ENCODE measurements around the gene SF3B2.
"Not testable (repeated sequence)": the region's sequence is repeated elsewhere in the genome, so short reads cannot be mapped to it uniquely, and the experiment has no call there.

SF3B2 gene, protein sequence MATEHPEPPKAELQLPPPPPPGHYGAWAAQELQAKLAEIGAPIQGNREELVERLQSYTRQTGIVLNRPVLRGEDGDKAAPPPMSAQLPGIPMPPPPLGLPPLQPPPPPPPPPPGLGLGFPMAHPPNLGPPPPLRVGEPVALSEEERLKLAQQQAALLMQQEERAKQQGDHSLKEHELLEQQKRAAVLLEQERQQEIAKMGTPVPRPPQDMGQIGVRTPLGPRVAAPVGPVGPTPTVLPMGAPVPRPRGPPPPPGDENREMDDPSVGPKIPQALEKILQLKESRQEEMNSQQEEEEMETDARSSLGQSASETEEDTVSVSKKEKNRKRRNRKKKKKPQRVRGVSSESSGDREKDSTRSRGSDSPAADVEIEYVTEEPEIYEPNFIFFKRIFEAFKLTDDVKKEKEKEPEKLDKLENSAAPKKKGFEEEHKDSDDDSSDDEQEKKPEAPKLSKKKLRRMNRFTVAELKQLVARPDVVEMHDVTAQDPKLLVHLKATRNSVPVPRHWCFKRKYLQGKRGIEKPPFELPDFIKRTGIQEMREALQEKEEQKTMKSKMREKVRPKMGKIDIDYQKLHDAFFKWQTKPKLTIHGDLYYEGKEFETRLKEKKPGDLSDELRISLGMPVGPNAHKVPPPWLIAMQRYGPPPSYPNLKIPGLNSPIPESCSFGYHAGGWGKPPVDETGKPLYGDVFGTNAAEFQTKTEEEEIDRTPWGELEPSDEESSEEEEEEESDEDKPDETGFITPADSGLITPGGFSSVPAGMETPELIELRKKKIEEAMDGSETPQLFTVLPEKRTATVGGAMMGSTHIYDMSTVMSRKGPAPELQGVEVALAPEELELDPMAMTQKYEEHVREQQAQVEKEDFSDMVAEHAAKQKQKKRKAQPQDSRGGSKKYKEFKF

DNA sequence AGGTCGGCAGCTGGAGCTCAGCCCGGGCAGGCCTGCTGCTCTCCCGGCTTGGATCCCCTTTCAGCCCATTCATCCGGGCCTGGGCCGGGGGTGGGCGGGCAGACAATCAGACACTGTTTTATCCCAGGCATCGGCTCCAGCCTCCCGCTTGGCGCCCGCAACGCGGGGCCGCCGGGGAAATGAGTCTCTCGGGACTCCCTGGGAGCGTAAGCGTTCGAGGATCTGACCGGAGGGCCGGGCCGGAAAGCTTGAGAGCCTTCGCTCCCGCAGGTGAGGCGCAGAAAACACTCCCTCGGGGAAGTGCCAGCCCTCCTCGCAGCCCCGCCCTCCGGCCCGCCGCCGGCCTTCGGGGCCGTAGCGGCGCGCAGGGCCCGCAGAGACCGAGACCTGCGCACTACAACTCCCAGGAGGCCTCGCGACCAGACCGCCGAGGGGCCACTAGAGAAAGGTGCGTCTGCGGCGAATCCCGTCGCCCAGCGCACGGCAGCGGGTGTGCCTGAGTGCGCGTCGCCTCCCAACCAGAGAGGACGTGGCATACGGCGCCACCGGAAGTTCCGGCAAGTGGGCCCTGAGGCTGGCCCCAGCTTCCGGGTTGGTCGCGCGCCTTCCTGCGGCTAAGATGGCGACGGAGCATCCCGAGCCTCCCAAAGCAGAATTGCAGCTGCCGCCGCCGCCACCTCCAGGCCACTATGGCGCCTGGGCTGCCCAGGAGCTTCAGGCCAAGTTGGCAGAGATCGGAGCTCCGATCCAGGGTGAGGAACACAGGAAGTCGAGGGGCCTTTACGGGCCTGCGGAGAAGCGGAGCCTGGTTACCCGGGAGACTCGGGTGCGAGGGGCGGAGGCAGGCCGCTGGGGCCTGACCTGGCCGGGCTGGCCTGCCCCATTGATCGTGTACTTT, at the start of gene SF3B2:
SF3B2 (plus strand) TSS at position 599 of the 898 bp plus-strand sequence; CDS start at position 620, 21 bp downstream.
- peak; percentile 87 for DNase-seq

DNA sequence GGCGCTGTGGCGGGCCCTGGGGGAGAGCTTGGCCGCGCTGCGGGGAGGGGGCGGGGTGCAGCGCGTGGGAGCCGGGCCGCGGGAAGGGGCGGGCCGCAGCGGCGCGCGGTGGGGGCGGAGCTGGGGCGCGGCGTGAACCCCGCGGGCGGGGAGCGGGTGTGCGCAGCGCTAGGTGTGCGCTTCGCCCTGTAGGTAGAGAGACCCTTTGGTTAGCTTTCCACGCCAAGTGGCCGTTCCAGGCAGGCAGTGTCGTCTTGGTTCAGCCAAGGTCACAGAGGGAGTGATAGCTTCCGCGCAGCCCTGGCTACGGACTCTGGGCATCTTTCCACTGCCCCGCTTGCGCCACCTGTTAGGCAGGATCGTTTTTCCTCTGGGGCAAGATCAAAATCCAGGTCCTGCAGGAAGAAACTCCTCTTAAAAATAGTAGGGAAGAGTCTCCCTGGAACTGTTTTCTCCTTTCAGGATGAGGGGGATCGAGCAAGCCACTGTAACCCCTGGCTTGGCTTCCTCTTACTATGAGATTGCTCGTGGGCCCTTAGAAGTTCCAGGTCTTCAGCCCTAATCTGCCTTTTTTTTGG, 49.4 kb upstream of the SF3B2 start:
- no peak for DNase-seq

GRCh38 chr11:66003291-66003690, 48.9 kb upstream of the SF3B2 start:
- DNase-seq: no peak

DNA sequence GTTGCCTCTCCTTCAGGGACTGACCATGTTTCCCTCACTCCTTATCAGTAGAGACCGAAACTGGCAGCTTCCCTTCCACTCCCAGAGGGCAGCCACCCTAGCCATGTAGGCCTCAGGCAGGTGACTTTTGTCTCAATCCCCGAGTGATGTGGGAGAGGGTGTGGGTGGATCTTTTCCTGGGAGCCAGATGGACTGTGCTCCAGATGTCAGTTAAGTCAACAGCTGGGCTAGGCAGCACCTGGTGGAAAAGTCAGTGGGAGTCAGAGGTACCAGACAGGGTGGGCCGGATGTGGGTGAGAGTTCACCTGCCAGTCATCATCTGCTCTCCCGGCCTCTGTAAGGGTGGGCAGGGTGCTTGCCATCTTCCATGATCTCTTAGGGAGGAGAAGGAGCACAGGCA, 48.0 kb upstream of the SF3B2 start:
- no peak for DNase-seq

GRCh38 chr11:66006134-66006890, 45.9 kb upstream of the SF3B2 start:
- DNase-seq: no peak

- DNase-seq: no peak
Measured at GRCh38 chr11:66006891-66007176, 45.3 kb upstream of the SF3B2 start.

GRCh38 chr11:66007201-66007634, 44.9 kb upstream of the SF3B2 start:
- no peak for DNase-seq

DNA sequence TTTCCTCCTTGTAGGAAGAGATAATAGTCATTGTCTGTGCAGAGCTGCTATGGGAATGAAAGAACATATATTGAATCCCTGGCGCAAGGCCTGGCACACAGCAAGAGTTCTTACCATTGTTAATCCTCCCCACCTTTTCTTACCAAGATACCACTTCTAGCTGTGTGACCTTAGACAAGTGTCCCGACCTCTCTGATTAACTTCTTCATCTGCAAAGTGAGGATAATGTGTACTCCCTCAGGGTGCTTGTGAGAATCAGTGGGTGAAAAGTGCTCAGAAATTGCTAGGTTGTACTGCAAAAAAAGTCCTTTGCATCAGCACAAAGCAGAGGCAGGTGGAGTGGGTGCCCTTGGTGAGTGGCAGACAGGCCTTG, 44.1 kb upstream of the SF3B2 start:
- DNase-seq: no peak

DNA sequence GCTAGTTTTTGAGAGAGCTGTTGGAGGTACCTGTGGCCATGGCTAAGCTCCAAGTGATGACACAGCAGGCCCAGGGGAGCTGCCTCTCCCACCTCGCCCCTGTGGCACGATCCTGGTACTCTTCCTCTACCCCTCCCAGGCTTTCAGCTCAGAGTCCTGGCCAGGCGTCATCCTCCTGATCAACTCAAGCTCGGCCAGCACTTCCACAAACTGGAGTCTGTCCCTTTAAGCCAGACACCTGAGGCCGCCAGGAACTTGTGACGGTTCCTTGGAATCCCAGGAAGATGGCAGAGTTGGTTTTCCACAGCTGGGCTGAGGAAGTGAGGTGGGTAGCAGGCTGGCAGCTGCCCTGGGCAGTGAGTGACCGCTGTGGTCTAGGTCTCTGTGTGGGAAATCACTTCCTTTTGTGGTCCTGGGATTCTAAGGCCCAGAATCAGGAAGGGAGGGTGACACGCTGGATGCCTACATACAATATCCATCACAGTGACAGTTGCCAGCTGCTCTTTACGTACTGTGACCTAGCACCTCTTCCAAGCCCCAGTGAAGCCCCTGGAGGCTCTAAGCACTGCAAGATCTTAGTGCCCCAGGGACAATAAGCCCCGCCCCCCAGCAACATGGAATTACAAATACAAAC, 43.6 kb upstream of the SF3B2 start:
- DNase-seq: no peak

DNA sequence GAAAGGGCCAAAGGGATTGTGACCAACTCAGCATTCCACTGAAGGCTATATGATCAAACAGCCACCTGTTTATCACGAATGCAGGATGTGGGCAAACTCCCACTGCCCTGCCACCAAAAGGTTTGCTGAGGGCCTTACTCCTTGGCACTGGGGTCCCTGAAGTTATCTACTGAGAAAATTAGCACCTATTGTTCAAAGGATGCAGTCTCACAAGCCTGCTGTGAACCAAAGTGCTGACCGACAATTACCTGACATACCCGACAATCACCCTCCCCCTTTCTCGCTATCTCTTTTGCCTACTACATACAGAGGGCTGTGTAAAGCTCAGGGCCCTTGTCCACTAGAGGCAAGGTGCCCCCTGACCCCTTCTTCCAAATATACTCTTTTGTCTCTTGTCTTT, 42.1 kb upstream of the SF3B2 start:
- not testable (repeated sequence) for DNase-seq

- no peak for DNase-seq
Measured at GRCh38 chr11:66011239-66011784, 40.9 kb upstream of the SF3B2 start.

- no peak for DNase-seq
Measured at GRCh38 chr11:66011785-66012303, 40.3 kb upstream of the SF3B2 start, which contains the start of gene CST6. Gene CST6, plus strand, starts transcription at chr11:66012008. Its CDS starts 37 bp downstream, at chr11:66012045.

DNA sequence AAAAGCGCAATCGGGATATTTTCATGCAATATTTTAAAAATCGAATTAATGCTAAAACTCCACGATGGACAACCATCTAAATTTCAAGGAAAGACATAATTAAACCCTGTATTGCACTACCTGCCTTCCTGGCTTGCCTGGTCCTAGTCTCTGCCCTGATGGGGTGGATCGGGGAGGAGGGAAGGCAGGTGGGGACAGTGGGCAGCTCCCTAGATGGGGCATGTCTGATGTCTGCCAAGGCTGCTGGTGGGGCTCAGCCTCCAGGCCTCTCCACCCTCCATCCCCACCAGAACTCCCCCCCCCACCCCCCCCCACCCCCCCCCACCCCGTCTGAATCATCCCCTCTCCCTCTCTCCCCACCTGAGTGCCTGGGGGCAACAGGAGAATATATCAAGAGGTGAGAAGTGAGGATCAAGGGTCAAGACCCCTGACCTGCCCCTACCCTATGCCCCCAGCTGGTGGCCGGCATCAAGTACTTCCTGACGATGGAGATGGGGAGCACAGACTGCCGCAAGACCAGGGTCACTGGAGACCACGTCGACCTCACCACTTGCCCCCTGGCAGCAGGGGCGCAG, 39.7 kb upstream of the SF3B2 start:
- DNase-seq: no peak

DNA sequence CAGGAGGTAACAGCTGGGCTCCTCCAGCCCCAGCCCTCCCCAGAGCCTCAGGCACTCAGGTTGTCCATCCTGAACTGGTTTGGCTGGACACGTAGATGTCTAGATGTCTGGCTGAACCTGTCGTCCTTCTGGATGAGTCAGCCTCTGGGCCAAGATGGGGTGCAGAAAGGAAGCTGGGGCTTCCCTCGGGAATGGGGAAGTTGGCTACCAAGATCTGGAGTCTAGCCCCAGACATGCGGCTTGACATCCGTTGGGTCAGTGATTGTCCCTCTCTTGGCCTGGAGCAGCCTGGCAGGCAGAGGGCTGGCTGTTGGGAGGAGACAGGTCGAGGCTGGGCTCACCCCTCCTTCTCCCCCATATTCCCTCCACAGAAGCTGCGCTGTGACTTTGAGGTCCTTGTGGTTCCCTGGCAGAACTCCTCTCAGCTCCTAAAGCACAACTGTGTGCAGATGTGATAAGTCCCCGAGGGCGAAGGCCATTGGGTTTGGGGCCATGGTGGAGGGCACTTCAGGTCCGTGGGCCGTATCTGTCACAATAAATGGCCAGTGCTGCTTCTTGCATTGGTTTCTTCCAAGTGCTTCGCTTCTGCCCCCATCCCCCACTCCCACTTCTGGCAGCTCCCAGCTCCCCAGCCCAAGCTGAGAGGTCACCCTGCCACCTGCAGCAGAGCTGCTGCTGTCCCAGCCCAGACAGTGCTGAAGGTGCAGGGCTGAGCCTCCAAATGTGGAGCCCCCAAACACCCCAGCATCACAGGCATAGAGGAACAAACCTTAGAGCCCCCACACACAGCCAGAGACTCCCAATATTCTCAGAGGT, 39.0 kb upstream of the SF3B2 start:
- no peak for DNase-seq

DNA sequence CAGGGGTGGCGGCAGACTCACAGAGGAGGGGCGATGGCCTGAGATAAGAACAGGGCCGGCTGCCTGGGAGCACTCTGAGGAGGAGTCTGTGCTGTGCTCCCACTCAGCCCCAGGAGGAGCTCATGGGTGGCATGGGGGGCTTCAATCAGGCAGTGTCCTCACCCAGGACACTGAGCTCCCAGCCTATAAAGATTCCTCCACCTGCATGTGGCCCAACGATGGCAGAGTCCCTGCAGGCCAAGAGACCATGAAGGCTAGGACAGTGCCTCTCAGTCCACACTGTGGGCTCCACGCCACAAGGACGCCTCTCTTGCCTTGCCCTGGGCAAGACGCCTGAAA, 38.4 kb upstream of the SF3B2 start:
- DNase-seq: no peak

DNA sequence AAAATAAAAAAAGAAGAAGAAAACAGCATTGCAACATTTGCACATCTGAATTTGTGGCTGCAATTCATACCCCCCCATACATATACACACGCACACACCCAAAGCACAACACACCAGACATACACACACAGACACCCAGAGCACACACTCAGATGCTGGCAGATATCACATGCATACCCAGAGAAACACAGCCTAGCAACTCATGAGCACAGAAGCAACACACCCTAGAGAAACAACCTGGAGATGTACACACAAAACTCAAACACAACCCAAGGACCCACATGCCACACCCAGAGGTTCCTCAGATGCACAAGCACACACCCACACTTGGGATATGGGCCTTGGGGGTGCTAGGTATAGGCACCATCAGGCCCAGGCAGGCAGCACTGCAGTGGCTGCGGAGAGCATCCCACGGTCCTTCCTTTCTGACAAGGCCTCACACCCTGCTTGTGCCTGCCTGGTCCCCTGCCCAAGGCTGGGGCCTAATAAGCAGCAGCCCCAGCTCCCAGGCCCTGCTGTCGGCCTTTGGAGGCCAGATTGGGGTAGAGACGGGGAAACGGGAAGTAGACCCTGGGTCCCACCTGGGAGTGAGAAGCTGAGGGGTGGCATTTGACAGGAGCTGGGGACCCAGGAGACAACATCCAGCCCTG, 37.2 kb upstream of the SF3B2 start:
- no peak for DNase-seq

DNA sequence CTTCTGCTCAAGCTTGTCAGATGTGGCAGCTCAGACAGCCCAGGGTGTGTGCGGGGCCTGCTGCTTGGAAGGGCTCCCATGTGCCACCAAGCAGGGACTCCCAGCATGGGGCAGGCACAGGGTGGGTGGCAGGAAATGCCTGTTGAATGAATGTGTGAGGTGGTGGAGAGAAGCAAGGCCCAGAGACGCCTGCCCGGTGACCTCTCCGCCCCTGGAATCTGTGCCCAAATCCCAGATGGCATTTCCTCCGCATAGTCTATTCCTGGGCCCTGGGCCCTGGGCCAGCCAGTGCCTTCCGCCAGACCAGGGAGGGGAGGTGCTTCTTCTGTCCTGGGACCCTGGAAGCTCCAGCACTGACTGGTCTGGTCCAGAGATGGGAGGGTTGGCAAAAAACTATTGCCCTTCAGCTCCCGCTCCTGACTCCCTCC, 36.7 kb upstream of the SF3B2 start:
- DNase-seq: no peak

DNA sequence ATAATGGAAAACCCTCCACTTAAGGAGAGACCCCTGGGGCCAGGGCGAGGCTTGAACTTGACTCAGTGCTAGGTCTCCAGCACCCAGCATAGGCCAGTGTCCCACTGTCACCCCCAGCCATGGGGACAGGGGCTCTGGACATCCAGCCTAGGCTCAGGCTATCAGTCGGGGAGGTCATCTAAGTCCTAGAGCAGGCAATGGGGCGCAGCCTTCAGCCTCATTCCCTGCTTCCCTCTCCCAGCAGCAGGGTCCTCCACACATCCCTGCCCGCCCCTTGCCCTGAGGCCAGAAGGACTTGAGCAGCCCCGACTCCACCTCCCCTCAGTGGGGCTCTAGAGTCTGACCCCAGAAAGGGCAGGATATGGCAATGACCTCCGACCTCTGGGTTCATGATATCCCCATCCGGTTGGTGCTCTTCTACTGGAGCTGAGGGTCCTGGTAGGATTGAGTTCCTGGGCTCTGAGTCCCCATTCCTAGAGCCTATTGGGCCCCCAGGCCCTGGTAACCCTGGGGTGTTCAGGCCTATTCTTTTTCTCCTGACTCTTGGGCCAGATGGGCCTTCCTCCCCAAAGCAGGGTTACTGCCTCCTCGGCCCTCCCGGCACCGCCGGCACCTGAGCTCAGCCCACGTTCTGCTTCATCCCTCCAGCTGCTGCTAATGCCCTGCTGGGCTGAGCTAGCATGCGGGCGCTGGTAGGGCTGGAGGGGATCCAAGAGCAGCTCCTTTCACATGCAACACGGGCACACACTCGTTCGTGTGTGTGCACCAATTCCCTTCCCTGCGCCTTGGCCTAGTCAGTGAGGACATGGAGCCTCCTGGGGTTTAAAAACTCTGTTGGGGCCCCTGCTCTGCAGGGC, 36.0 kb upstream of the SF3B2 start:
- DNase-seq: no peak

Data from activated T-cell treated with anti-CD3 and anti-CD28 coated beads for 4 hours (primary cell).